Karpas-422 (cell line): Measurements from ENCODE around the gene DDX3X. TPM values are rescaled to one million over a fixed set of nuclear protein-coding genes. Genes with fewer than 3 reads are reported as not detected.
"Not testable (repeated sequence)": the region's sequence is repeated elsewhere in the genome, so short reads cannot be mapped to it uniquely, and the experiment has no call there.

Experiments
- DNase-seq: peaks from one replicate; pipeline ENCODE4 v3.0.0-alpha.2; 2015
- H2AFZ ChIP-seq: fragments of 200-600 bp; sonication (generic); 2 replicates; pipeline ENCODE4 v1.6.1; 2014; ENCODE audit warnings: antibody characterized with exemption, low read length, mixed read lengths
- H3K27ac ChIP-seq: fragments of 200-600 bp; sonication (generic); 2 replicates; pipeline ENCODE4 v1.5.1; 2014; ENCODE audit warnings: mild to moderate bottlenecking, low read length, moderate library complexity
- H3K27me3 ChIP-seq: fragments of 200-600 bp; sonication (generic); 2 replicates; pipeline ENCODE4 v1.6.1; 2014; ENCODE audit warnings: low read length, mixed read lengths
- H3K36me3 ChIP-seq: fragments of 200-600 bp; sonication (generic); 2 replicates; pipeline ENCODE4 v1.6.1; 2014; ENCODE audit warnings: low read length, mixed read lengths; ENCODE audit not compliant: insufficient read depth
- H3K4me1 ChIP-seq: fragments of 200-600 bp; sonication (generic); 2 replicates; pipeline ENCODE4 v1.6.1; 2014; ENCODE audit warnings: mild to moderate bottlenecking, low read length, mixed read lengths
- H3K4me2 ChIP-seq: fragments of 200-600 bp; sonication (generic); 2 replicates; pipeline ENCODE4 v1.6.1; 2014; ENCODE audit warnings: low read length, low read depth, mild to moderate bottlenecking; ENCODE audit not compliant: poor library complexity, severe bottlenecking
- H3K4me3 ChIP-seq: fragments of 200-600 bp; sonication (generic); 2 replicates; pipeline ENCODE4 v1.5.1; 2014; ENCODE audit warnings: mild to moderate bottlenecking, antibody characterized with exemption, low read length, mixed read lengths
- H3K79me2 ChIP-seq: fragments of 200-600 bp; sonication (generic); 2 replicates; pipeline ENCODE4 v1.6.1; 2014; ENCODE audit warnings: mild to moderate bottlenecking, low read length, mixed read lengths
- H3K9ac ChIP-seq: fragments of 200-600 bp; sonication (generic); 2 replicates; pipeline ENCODE4 v1.6.0; 2014; ENCODE audit warnings: low read length
- H3K9me2 ChIP-seq: fragments of 200-600 bp; sonication (generic), shearing (Covaris generic); replicated peaks from 2 replicates; pipeline ENCODE4 v1.6.0; 2014; ENCODE audit warnings: mild to moderate bottlenecking, low read length, moderate library complexity; ENCODE audit not compliant: insufficient read depth
- H3K9me3 ChIP-seq: fragments of 300-700, 200-600 bp; sonication (generic); 2 replicates; pipeline ENCODE4 v1.6.1; 2014; ENCODE audit warnings: low read length, mixed read lengths
- H4K20me1 ChIP-seq: fragments of 200-600 bp; sonication (generic); 2 replicates; pipeline ENCODE4 v1.6.1; 2014; ENCODE audit warnings: mild to moderate bottlenecking, antibody characterized with exemption, low read length, low read depth; ENCODE audit not compliant: insufficient read depth
- total RNA-seq: library from RNA; depleted of rRNA; stranded (reverse); fragments of >200 nt; shearing (Covaris generic); gene quantifications from 2 replicates; pipeline ENCODE4 v1.2.3, GENCODE V29; 2014; ENCODE audit warnings: low replicate concordance

DDX3X gene
- total RNA-seq, 1 experiment from 2014 or later: 198 TPM

DNA sequence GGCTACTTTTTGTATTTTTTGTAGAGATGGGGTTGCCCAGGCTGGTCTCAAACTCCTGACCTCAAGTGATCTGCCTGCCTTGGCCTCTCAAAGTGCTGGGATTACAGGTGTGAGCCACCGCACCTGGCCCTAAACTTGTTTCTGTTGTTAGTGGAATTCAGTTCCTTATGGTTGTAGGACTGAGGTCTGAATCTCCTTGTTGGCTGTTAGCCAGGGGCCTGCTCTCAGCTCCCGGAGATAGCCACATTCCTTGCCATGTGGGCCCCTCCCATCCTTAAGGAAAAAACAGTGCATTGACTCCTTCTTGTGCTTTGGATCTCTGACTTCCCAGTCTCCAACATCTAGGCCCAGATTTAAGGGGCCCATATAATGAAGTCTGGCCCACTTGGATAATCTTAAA, 63.8 kb downstream of the DDX3X start:
- H3K9ac ChIP-seq: no peak overlapping the region
- H3K36me3 ChIP-seq: no peaks in the 10 kb centered on the region
- no peak overlapping the region for H3K4me3 ChIP-seq
- H3K9me3 ChIP-seq: no peaks in the 10 kb centered on the region
- no peak overlapping the region for H2AFZ ChIP-seq
- H3K4me1 ChIP-seq: no peaks in the 10 kb centered on the region
- H3K9me2 ChIP-seq: no peaks in the 10 kb centered on the region
- H3K27ac ChIP-seq: no peak overlapping the region
- no peaks in the 10 kb centered on the region for H3K79me2 ChIP-seq
- H3K27me3 ChIP-seq: no peaks in the 10 kb centered on the region
- no peaks in the 10 kb centered on the region for H4K20me1 ChIP-seq
- no peak overlapping the region for H3K4me2 ChIP-seq
- no peak for DNase-seq

DNA sequence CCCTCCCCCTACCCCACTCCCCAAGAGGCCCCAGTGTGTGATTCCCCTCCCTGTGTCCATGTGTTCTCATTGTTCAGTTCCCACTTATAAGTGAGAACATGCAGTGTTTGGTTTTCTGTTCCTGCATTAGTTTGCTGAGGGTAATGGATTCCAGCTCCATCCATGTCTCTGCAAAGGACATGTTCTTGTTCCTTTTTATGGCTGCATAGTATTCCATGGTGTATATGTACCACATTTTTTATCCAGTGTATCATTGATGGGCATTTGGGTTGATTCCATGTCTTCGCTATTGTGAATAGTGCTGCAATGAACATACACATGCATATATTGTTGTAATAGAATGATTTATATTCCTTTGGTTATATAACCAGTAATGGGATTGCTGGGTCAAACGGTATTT, 68.6 kb downstream of the DDX3X start:
- not testable (repeated sequence) for H3K9ac ChIP-seq, H2AFZ ChIP-seq, H3K9me3 ChIP-seq, DNase-seq, H3K9me2 ChIP-seq, H3K79me2 ChIP-seq, H3K27me3 ChIP-seq, H3K4me2 ChIP-seq, H3K36me3 ChIP-seq, H3K4me3 ChIP-seq, H4K20me1 ChIP-seq, H3K27ac ChIP-seq, H3K4me1 ChIP-seq

- Histone ChIP-seq H3K4me2 (no peak overlapping the region), H4K20me1 (no peaks in the 10 kb centered on the region), H3K4me3 (no peak overlapping the region), H3K36me3 (no peaks in the 10 kb centered on the region), H3K4me1 (no peaks in the 10 kb centered on the region), H2AFZ (no peak overlapping the region), H3K9me2 (no peaks in the 10 kb centered on the region), H3K9me3 (no peaks in the 10 kb centered on the region), H3K27ac (no peak overlapping the region), H3K9ac (no peak overlapping the region), H3K79me2 (no peaks in the 10 kb centered on the region), H3K27me3 (no peaks in the 10 kb centered on the region)
- DNase-seq: no peak
Observed at GRCh38 chrX:41405551-41405950, 71.6 kb downstream of the DDX3X start.

DNA sequence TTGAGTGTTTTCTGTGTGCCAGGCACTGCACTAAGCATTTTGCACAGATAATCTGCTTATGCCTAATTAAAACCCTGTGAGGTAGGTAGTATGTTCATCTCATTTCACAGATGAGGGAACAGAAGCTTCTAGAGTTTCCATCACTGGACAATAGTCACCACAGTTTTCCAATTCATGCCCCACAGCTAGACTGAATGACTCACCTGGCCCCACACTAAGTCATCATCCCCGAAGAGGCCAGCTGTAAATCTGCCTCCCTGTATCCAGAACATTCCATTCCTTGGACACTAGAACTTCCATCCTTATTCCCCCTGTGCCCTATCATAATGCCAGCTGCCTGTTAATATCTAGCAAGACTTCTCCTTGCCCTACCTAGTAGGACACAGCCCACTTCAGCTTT, 72.2 kb downstream of the DDX3X start:
- DNase-seq: no peak
- H3K36me3 ChIP-seq: no peaks in the 10 kb centered on the region
- H3K27ac ChIP-seq: no peak overlapping the region
- H2AFZ ChIP-seq: no peak overlapping the region
- H3K9ac ChIP-seq: no peak overlapping the region
- no peaks in the 10 kb centered on the region for H3K79me2 ChIP-seq
- no peaks in the 10 kb centered on the region for H3K9me2 ChIP-seq
- H4K20me1 ChIP-seq: no peaks in the 10 kb centered on the region
- no peaks in the 10 kb centered on the region for H3K27me3 ChIP-seq
- H3K4me1 ChIP-seq: no peaks in the 10 kb centered on the region
- H3K4me2 ChIP-seq: no peak overlapping the region
- H3K4me3 ChIP-seq: no peak overlapping the region
- H3K9me3 ChIP-seq: no peaks in the 10 kb centered on the region

DNA sequence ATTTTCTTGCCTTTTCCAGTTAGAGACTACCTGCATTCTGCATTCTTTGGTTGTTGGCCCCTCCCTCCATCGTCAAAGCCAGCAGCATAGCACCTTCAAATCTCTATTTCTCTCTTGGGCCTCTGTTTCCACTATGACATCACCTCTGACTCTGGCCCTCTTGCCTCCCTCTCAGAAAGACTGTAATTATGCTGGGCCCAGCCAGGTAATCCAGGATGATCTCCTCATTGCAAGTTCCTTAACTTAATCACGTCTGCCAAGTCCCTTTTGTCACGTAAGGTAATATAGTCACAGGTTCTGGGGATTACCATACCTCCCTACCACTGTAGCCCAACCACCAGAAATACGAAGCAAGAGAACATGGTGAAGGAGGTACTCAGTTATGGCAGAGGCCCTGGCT, 73.9 kb downstream of the DDX3X start:
- Histone ChIP-seq H3K4me2 (no peak overlapping the region), H3K27ac (no peak overlapping the region), H3K9me2 (no peaks in the 10 kb centered on the region), H3K9ac (no peak overlapping the region), H3K36me3 (no peaks in the 10 kb centered on the region), H2AFZ (no peak overlapping the region), H3K4me3 (no peak overlapping the region), H4K20me1 (no peaks in the 10 kb centered on the region), H3K4me1 (no peaks in the 10 kb centered on the region), H3K9me3 (no peaks in the 10 kb centered on the region), H3K79me2 (no peaks in the 10 kb centered on the region), H3K27me3 (no peaks in the 10 kb centered on the region)
- DNase-seq: no peak

GRCh38 chrX:41408576-41408975, 74.6 kb downstream of the DDX3X start:
- no peaks in the 10 kb centered on the region for H3K9me2 ChIP-seq
- no peak overlapping the region for H3K4me2 ChIP-seq

DNA sequence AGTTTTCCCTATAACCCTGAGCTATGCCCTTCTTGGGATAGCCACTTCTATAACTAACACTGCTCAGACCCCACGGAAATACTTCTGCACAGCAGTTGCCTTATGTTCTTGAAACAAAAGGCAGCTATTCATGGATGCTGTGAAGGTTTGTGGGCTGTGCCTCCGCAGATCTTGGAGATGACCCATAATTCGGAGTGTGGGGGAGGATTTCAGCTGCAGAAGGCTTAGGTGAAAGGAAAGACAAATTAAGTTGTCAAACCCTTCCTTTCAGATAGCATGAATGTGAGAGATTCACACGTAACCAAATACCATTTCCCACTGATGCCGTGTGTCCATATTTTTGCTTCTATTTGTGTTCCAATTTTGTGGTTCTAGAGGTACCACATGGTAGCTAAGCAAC, 75.0 kb downstream of the DDX3X start:
- no peaks in the 10 kb centered on the region for H3K4me1 ChIP-seq
- no peaks in the 10 kb centered on the region for H4K20me1 ChIP-seq
- H2AFZ ChIP-seq: no peak overlapping the region
- DNase-seq: no peak
- H3K4me3 ChIP-seq: no peak overlapping the region
- no peak overlapping the region for H3K9ac ChIP-seq
- H3K36me3 ChIP-seq: no peaks in the 10 kb centered on the region
- no peaks in the 10 kb centered on the region for H3K27me3 ChIP-seq
- no peaks in the 10 kb centered on the region for H3K79me2 ChIP-seq
- no peaks in the 10 kb centered on the region for H3K9me3 ChIP-seq
- H3K4me2 ChIP-seq: no peak overlapping the region
- H3K9me2 ChIP-seq: no peaks in the 10 kb centered on the region
- no peak overlapping the region for H3K27ac ChIP-seq

More at GRCh38 chrX:41408576-41408975, 74.6 kb downstream of the DDX3X start:
- H3K4me3 ChIP-seq: no peak overlapping the region
- no peak overlapping the region for H3K27ac ChIP-seq
- H3K9ac ChIP-seq: no peak overlapping the region
- no peak for DNase-seq
- H4K20me1 ChIP-seq: no peaks in the 10 kb centered on the region
- H3K27me3 ChIP-seq: no peaks in the 10 kb centered on the region
- no peaks in the 10 kb centered on the region for H3K79me2 ChIP-seq
- no peaks in the 10 kb centered on the region for H3K9me3 ChIP-seq
- H3K36me3 ChIP-seq: no peaks in the 10 kb centered on the region
- no peak overlapping the region for H2AFZ ChIP-seq
- H3K4me1 ChIP-seq: no peaks in the 10 kb centered on the region

DNA sequence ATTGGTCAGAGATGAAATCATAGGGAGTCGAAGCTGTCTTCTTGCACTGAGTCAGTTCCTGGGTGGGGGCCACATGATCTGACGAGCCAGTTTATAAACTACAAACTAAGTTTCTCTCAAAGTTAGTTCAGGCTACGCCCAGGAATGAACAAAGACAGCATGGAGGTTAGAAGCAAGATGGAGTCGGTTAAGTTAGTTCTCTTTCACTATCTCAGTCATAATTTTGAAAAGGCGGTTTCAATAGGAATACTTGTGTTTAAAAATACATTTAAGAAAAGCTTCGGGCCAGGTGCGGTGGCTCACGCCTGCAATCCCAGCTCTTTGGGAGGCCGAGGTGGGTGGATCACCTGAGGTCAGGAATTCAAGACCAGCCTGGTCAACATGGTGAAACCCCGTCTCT, 77.3 kb downstream of the DDX3X start:
- H4K20me1 ChIP-seq, H3K9me3 ChIP-seq, H3K9ac ChIP-seq, DNase-seq, H3K27ac ChIP-seq, H3K4me1 ChIP-seq, H2AFZ ChIP-seq, H3K27me3 ChIP-seq, H3K4me2 ChIP-seq, H3K36me3 ChIP-seq, H3K9me2 ChIP-seq, H3K4me3 ChIP-seq, H3K79me2 ChIP-seq: not testable (repeated sequence)
